NCI-H2227 (cell line): Measurements from ENCODE around the gene HSPA1L.

Experiments used
- DNase-seq: peaks from one replicate; lab custom pipeline; 2025; ENCODE audit not compliant: unreplicated experiment; lab: John Stamatoyannopoulos, UW

Gene HSPA1L

GRCh38 chr6:31767096-31767645 is 47.9 kb downstream of the HSPA1L start:
- no peak for DNase-seq

GRCh38 chr6:31765910-31766794 is 48.9 kb downstream of the HSPA1L start:
- no peak for DNase-seq

GRCh38 chr6:31765559-31765909 is 49.5 kb downstream of the HSPA1L start:
- DNase-seq = no peak

- DNase-seq = no peak
Measured at GRCh38 chr6:31764198-31764597, 50.9 kb downstream of the HSPA1L start.

DNA sequence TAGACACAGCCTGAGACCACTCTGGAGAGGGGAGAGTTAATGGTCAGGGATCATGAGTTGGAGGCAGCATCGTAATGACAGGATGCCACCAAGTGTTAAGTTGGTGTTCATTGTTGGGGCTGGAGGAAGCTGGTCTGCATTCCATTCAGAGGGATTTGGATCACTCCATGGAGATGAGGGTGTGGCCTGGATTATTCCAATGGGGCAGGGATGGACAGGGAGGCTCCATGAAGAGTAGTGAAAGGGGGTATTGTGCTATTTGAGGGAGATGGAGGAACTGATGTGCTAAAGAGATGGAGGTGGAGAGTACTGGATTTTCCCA is 51.5 kb downstream of the HSPA1L start:
- DNase-seq = no peak

- DNase-seq = no peak
Measured at GRCh38 chr6:31762878-31763618, 52.0 kb downstream of the HSPA1L start.

DNA sequence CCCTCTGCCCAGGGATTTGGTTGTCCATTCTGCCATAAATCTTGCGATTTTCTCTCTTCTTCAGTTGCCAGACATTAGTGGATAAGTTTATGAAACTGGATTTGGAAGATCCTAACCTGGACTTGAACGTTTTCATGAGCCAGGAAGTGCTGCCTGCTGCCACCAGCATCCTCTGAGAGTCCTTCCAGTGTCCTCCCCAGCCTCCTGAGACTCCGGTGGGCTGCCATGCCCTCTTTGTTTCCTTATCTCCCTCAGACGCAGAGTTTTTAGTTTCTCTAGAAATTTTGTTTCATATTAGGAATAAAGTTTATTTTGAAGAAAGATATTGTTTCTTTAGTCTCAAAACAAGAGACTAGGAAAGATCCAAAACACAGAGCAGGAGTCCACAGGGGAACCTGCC is 52.7 kb downstream of the HSPA1L start, which contains the start of gene SAPCD1:
TSS of gene SAPCD1 (plus strand) at position 301 of the 400 bp plus-strand sequence. CDS start 399 bp downstream, outside the sequence.
- DNase-seq = no peak

DNA sequence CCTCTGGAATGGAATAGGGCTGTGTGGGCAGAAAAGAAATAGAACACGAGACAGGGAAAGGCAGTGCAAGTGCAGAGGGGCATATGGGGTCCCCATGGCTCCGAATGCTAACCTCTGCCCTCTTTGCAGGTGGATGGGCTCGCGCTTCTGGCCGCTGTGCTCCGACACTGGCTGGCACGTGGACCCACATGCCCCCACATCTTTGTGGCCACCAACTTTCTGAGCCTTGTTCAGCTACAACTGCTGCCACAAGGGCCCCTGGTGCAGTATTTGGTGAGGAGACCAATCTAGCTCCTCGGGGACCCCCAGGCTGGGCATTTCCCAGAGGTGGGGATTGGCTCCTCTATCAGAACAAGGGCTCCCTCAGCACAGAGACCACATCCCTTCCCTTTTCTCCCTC is 53.7 kb downstream of the HSPA1L start:
- no peak for DNase-seq

DNA sequence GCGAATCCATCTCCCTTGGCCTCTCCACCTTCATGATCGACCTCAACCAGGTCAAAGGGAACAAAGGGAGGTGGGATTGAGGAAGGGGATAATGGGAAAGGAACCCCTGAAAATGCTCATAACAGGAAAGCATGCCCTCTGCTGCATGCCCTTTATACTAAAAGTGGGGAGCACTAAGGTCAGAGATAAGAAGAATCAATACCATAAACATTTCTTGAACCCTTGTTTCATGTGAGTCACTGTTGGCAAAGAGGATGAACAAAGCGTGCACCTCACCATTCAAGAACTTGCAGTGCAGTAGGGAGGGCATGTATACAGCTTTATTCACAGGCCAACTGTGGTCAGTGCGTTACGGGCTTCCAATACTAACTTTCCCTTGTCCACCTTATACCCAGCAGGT is 54.3 kb downstream of the HSPA1L start:
- DNase-seq = no peak
